PFSK-1 (cell line): ENCODE results near the gene BRINP3.

Source experiments
- POLR2AphosphoS5 ChIP-seq: IDR thresholded peaks from 2 replicates; pipeline ENCODE4 v1.6.1; 2012; ENCODE audit warnings: low read depth, mild to moderate bottlenecking, control low read depth, low read length, moderate library complexity
- SIN3A ChIP-seq: IDR thresholded peaks from 2 replicates; pipeline ENCODE4 v1.6.1; 2012; ENCODE audit warnings: mild to moderate bottlenecking, low read length, moderate library complexity, borderline replicate concordance; ENCODE audit not compliant: insufficient read depth

DNA sequence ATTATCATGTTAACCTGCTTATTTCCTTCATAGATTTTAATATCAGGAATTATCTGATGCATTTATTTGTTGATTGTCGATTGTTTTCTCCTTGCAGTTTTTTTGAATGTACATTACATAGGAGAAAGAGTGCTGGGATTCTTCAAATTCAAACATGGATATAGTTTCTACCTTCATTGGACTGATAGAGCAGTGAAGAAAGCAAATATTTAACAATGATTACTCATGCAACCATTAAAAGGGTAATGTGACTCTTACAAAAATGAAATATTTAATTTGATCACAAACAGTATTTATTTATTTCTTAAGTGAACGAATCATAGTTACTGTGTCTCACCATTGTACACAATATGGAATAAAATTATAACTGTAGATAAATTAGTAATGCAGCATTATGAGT is 350.9 kb downstream of the BRINP3 start:
- TF ChIP-seq SIN3A (no peak), POLR2AphosphoS5 (no peak)
